Upper lobe of left lung (tissue), 6 donors: ENCODE data around the gene DNAJC17. TPM values are rescaled to one million over a fixed set of nuclear protein-coding genes. Genes with fewer than 3 reads are reported as not detected.

Experiments
- ATAC-seq, 2 donors: fragments of 200-7000 bp; cut with Tn5 transposase; one replicate each; pipeline ENCODE4 v1.9.1; 2022; ENCODE audit warnings: mild to moderate bottlenecking in 2 of 2, moderate library complexity in 2 of 2; ENCODE audit not compliant: low FRiP score in 2 of 2
- DNase-seq, 2 donors: peaks; one replicate each; pipeline ENCODE4 v3.0.0-alpha.2; 2019 to 2020
- H3K27ac ChIP-seq, 4 donors: fragments of 200-600 bp; sonication (generic); one replicate each; pipeline ENCODE4 v1.5.1; 2016 to 2019
- H3K27me3 ChIP-seq, 4 donors: fragments of 200-600 bp; sonication (generic); one replicate each; pipeline ENCODE4 v1.5.1; 2017 to 2019
- H3K36me3 ChIP-seq, 4 donors: fragments of 200-600 bp; sonication (generic); one replicate each; pipeline ENCODE4 v1.5.1; 2016 to 2019
- H3K4me1 ChIP-seq, 4 donors: fragments of 200-600 bp; sonication (generic); one replicate each; pipeline ENCODE4 v1.5.1; 2018 to 2019
- H3K4me3 ChIP-seq, 4 donors: fragments of 200-600 bp; sonication (generic); one replicate each; pipeline ENCODE4 v1.5.1; 2017 to 2019; ENCODE audit warnings: mild to moderate bottlenecking in 2 of 4, moderate library complexity in 1 of 4
- H3K9me3 ChIP-seq, 4 donors: fragments of 200-600 bp; sonication (generic); one replicate each; pipeline ENCODE4 v1.5.1; 2018 to 2019
- EP300 ChIP-seq, 4 donors: sonication (generic); formaldehyde crosslinking; IDR thresholded peaks; one replicate each; pipeline ENCODE4 v1.5.1; 2017; ENCODE audit warnings: antibody characterized with exemption in 4 of 4, control low read depth in 2 of 4
- POLR2A ChIP-seq, 4 donors: fragments of 450-650 bp; IDR thresholded peaks; one replicate each; pipeline ENCODE4 v1.5.1; 2016 to 2017; ENCODE audit warnings: antibody characterized with exemption in 4 of 4, mild to moderate bottlenecking in 2 of 4
- POLR2AphosphoS5 ChIP-seq, 2 donors: sonication (generic); formaldehyde crosslinking; IDR thresholded peaks; one replicate each; pipeline ENCODE4 v1.5.1; 2017; ENCODE audit warnings: antibody characterized with exemption in 2 of 2
- WGBS, 2 donors: methylation state at CpG; one replicate each; pipeline ENCODE4 v1.1.5; 2017 to 2018; 5-methylcytosine and 5-hydroxymethylcytosine counted together
- total RNA-seq, 6 donors: library from RNA; depleted of rRNA in 4 of 6; stranded (reverse); fragments of >200 nt in 4 of 6; gene quantifications; one replicate each; pipeline versions ENCODE4 v1.1.0 to v1.2.1, GENCODE V29; 2016 to 2021
- TF ChIP-seq, protein P1 (sequence below), 6 experiments: fragments of 450-650 bp in 4 of 6; fragments of 200-600 bp in 2 of 6; sonication (generic) in 2 of 6; IDR thresholded peaks; one replicate each; pipeline ENCODE4 v1.5.1; 2016 to 2019; ENCODE audit warnings: antibody characterized with exemption in 6 of 6
- donor health status: DM: no; HTN: no; CAD: no; lungs with moderate emphysema.
- donor health status: DM: no; HTN: yes; CAD: no; lungs with severe emphysema.

DNAJC17 gene
- total RNA-seq, 6 donors from 2014 or later, result 15.4 to 51.3 (median 30.0) TPM

DNA sequence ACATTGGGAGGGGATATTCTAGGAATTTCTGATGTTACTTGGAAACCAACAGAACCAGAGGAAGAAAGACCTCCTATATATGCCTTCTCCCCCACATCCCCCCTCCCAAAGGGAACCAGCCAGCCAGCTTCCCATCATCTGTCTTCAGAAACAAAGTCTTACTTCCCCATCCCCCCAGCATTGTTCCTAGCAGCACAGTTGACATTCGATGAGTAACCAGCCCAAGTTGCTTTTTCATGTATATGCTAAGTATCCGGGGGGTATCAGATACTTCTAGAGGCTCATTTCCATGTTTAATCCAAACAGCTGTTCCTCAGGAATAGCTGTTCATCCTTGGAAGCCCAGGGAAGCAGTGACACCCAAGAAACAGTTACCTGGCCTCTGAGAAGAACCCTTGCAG, 68.2 kb downstream of the DNAJC17 start:
- Histone ChIP-seq H3K27ac (no peak overlapping the region), H3K36me3 (peaks cover 24 to 95% (median 64%) of the 10 kb centered on the region in 4 donors), H3K9me3 (no peaks in the 10 kb centered on the region), H3K27me3 (no peaks in the 10 kb centered on the region), H3K4me3 (no peak overlapping the region), H3K4me1 (no peaks in the 10 kb centered on the region)
- ATAC-seq (no peak), DNase-seq (no peak)
- 49 to 73% methylated on average over 2 of the region's 2 CpGs for WGBS, 2 donors
- TF ChIP-seq POLR2AphosphoS5 (IDR thresholded peaks at IDR 0.05), result no peak
- no peak for TF ChIP-seq EP300 (IDR thresholded peaks at IDR 0.05)
- TF ChIP-seq, protein P1, sequence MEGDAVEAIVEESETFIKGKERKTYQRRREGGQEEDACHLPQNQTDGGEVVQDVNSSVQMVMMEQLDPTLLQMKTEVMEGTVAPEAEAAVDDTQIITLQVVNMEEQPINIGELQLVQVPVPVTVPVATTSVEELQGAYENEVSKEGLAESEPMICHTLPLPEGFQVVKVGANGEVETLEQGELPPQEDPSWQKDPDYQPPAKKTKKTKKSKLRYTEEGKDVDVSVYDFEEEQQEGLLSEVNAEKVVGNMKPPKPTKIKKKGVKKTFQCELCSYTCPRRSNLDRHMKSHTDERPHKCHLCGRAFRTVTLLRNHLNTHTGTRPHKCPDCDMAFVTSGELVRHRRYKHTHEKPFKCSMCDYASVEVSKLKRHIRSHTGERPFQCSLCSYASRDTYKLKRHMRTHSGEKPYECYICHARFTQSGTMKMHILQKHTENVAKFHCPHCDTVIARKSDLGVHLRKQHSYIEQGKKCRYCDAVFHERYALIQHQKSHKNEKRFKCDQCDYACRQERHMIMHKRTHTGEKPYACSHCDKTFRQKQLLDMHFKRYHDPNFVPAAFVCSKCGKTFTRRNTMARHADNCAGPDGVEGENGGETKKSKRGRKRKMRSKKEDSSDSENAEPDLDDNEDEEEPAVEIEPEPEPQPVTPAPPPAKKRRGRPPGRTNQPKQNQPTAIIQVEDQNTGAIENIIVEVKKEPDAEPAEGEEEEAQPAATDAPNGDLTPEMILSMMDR (IDR thresholded peaks at IDR 0.05), result no peak
- no peak for TF ChIP-seq POLR2A (IDR thresholded peaks at IDR 0.05)

DNA sequence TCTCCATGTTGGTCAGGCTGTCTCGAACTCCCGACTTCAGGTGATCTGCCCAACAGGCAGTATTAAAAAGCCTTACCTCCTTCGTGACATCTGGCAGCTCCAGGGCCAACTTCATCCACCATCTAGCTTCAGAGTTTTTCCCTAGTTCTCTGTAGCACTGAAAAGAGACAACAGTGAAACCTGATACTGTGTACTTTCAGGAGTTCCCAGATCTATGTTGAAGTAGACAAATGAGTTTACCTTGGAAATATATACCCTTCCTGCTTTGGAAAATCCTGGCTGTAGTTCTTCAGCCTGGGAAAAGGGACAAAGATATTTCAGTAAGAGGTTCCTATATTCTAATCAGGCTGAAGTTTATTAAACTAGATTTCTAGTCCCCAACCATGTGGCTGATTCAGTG, 70.2 kb downstream of the DNAJC17 start:
- Histone ChIP-seq H3K27me3 (no peaks in the 10 kb centered on the region), H3K4me1 (no peaks in the 10 kb centered on the region), H3K9me3 (no peaks in the 10 kb centered on the region), H3K4me3 (no peak overlapping the region), H3K36me3 (peaks cover 24 to 81% (median 63%) of the 10 kb centered on the region in 4 donors), H3K27ac (no peak overlapping the region)
- no peak for ATAC-seq
- TF ChIP-seq POLR2A (IDR thresholded peaks at IDR 0.05) (no peak), POLR2AphosphoS5 (IDR thresholded peaks at IDR 0.05) (no peak), EP300 (IDR thresholded peaks at IDR 0.05) (no peak)
- TF ChIP-seq, protein P1 (IDR thresholded peaks at IDR 0.05), result no peak
- WGBS, 2 donors, result 83 to 98% methylated on average over 3 of the region's 3 CpGs
- no peak for DNase-seq

DNA sequence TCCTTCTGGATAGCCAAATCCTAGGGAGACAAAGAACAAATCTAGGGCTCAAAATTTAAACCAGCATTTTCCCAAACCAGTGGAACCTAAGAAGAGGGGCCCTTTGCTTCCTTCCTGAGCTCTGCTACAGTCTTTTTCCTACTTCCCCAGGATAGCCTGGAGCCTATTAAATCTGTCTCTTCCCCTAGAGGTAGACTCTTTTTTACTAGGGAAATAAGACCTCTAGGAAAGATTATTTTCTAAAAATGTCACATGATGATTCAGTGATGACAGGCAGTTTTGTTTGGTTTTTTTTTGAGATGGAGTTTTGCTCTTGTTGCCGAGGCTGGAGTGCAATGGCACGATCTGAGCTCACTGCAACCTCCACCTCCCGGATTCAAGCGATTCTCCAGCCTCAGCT, 70.7 kb downstream of the DNAJC17 start:
- Histone ChIP-seq H3K27me3 (no peaks in the 10 kb centered on the region), H3K36me3 (peaks cover 24 to 84% (median 60%) of the 10 kb centered on the region in 4 donors), H3K4me1 (no peaks in the 10 kb centered on the region), H3K4me3 (no peak overlapping the region), H3K9me3 (no peaks in the 10 kb centered on the region), H3K27ac (no peak overlapping the region)
- WGBS, 2 donors, result 93 to 99% methylated on average over 4 of the region's 4 CpGs
- TF ChIP-seq, protein P1 (IDR thresholded peaks at IDR 0.05), result no peak
- TF ChIP-seq POLR2A (IDR thresholded peaks at IDR 0.05) (no peak), POLR2AphosphoS5 (IDR thresholded peaks at IDR 0.05) (no peak), EP300 (IDR thresholded peaks at IDR 0.05) (no peak)
- no peak for ATAC-seq
- DNase-seq, result no peak

DNA sequence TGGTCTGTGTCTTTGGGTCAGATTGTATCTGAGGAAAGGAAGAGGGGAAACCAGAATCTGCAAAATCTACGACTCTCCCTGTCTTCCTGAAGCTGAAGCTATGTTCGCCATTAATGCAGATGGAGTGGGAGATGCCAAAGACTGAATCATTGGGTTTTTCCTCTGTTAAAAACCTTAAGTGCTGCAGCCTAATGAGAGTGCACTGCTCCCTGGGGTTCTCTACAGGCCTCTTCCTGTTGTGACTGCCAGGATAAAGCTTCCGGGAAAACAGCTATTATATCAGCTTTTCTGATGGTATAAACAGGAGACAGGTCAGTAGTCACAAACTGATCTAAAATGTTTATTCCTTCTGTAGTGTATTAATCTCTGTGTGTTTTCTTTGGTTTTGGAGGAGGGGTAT, 76.2 kb downstream of the DNAJC17 start:
- DNase-seq, result no peak
- Histone ChIP-seq H3K36me3 (peaks cover 6 to 46% (median 20%) of the 10 kb centered on the region in 4 donors), H3K27me3 (no peaks in the 10 kb centered on the region), H3K4me1 (no peaks in the 10 kb centered on the region), H3K4me3 (no peak overlapping the region), H3K27ac (peak overlapping the region in 1 of 4 donors; percentile 59), H3K9me3 (no peaks in the 10 kb centered on the region)
- no peak for ATAC-seq
- TF ChIP-seq, protein P1 (IDR thresholded peaks at IDR 0.05), result no peak
- TF ChIP-seq POLR2AphosphoS5 (IDR thresholded peaks at IDR 0.05), result no peak
- TF ChIP-seq EP300 (IDR thresholded peaks at IDR 0.05), result no peak
- no peak for TF ChIP-seq POLR2A (IDR thresholded peaks at IDR 0.05)
- 80 to 84% methylated on average over 3 of the region's 3 CpGs for WGBS, 2 donors

DNA sequence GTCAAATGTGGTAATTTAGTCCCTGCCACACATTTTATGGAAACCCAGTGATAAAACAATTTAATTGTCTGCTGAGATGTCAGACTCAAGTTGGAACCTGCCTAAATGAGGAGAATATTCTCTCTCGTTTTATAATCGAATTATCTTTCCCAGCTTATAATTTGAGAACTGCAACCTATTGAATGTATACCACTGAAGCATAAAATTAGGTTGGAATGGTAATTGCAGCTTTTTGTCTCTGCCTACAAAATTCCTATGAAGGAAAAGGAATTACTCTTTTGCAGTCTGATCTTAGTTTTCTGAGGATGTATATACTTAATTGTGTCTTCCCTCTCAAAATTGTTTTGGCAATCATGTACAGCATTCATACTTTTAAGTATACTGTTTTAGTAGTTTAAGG, 83.4 kb downstream of the DNAJC17 start:
- no peak overlapping the region for H3K27ac ChIP-seq
- H3K9me3 ChIP-seq, result no peaks in the 10 kb centered on the region
- no peaks in the 10 kb centered on the region for H3K4me1 ChIP-seq
- WGBS, 2 donors, result 91 to 94% methylated on average over 2 of the region's 2 CpGs
- H3K27me3 ChIP-seq, result no peaks in the 10 kb centered on the region
- TF ChIP-seq POLR2A (IDR thresholded peaks at IDR 0.05), result no peak
- TF ChIP-seq, protein P1 (IDR thresholded peaks at IDR 0.05), result no peak
- no peak for TF ChIP-seq EP300 (IDR thresholded peaks at IDR 0.05)
- no peak for TF ChIP-seq POLR2AphosphoS5 (IDR thresholded peaks at IDR 0.05)
- no peak overlapping the region for H3K4me3 ChIP-seq
- ATAC-seq, result no peak
- no peaks in the 10 kb centered on the region for H3K36me3 ChIP-seq
- DNase-seq, result no peak
